ENCODE results near the gene SERGEF.

The SERGEF gene

DNA sequence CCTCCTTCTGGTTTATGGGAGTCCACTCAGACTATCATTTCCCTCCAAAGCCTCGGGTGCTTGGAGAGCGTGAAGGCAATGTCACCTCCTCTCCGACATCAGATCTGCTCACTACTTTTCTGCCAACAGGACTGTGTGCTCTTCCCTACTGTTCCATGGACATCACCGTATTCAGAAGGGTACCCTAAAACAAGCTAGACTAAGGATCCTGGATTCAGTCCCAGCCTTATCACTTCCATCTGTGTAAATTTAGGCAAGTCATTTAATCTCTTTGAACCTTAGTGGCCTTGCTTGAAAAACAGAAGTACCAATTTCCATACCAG, 200.0 kb downstream of the SERGEF start:
- TF ChIP-seq CTCF (IDR thresholded peaks at IDR 0.05; ENCODE audit: insufficient read depth, low read length, missing control alignments), result no peak
- no peak overlapping the region for H3K4me3 ChIP-seq (ENCODE audit: low read depth, low read length)
- DNase-seq (ENCODE audit: low read depth, low spot score), result no peak
- ChIA-PET POLR2A (no interaction called here), CTCF (interaction anchor here (0.9 to 1.9 kb wide), 2 partner anchors 15 to 82 kb away, joined by 3 to 6 read pairs; no protein-coding TSS in a partner anchor)

DNA sequence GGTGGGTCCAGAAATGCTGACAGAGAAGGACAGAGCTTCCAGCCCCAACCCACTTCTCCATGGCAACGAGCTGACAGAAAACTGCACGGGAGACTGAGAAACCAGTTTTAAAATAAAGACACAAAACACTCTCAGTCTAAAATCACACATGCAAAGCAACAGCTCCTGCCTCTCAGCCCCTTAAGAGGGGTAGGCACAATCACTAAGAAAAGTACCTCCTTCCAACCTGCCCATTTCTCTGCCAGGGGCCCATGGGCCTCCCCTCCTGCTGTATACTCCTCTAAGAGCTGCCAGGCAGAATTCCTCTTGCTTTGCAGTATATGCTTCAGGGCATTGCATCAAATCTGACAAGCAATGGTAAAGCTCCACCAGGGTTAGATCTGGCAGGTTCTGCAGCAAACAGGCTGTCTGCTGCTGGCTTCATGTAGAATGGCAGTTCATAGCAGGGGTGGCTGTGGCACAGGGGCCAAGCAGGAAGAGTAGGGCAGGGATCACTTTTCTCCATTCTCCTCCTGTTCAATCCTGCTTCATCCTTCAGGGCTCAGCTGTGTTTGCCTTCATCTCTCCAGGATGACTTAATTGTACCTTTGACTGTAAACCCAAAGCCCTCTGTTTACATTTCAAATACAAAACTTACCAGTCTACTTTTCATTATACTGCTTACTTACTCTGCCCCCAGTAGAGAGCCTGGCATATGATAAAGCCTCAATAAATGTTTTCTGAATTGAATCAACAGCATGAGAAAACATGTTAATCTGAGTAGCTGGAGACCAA, 200.6 kb downstream of the SERGEF start:
- no peak overlapping the region for H3K4me3 ChIP-seq (ENCODE audit: low read depth, low read length)
- CTCF ChIA-PET, result interaction anchor here (1.9 kb wide), 1 partner anchor 81 kb away, joined by 6 read pairs; no protein-coding TSS in a partner anchor
- POLR2A ChIA-PET, result no interaction called here
- TF ChIP-seq CTCF (IDR thresholded peaks at IDR 0.05; ENCODE audit: insufficient read depth, low read length, missing control alignments), result no peak
- no peak for DNase-seq (ENCODE audit: low read depth, low spot score)

- no peak for DNase-seq (ENCODE audit: low read depth, low spot score)
- no peak overlapping the region for H3K4me3 ChIP-seq (ENCODE audit: low read depth, low read length)
- CTCF ChIA-PET, result no interaction called here
Measured at GRCh38 chr11:17811352-17811751, 201.5 kb downstream of the SERGEF start.

GRCh38 chr11:17810746-17811145, 202.1 kb downstream of the SERGEF start:
- no peak for DNase-seq (ENCODE audit: low read depth, low spot score)
- ChIA-PET CTCF (no interaction called here), POLR2A (no interaction called here)
- no peak overlapping the region for H3K4me3 ChIP-seq (ENCODE audit: low read depth, low read length)
- no peak for TF ChIP-seq CTCF (IDR thresholded peaks at IDR 0.05; ENCODE audit: insufficient read depth, low read length, missing control alignments)

More at GRCh38 chr11:17811352-17811751, 201.5 kb downstream of the SERGEF start:
- POLR2A ChIA-PET, result no interaction called here
- TF ChIP-seq CTCF (IDR thresholded peaks at IDR 0.05; ENCODE audit: insufficient read depth, low read length, missing control alignments), result no peak

DNA sequence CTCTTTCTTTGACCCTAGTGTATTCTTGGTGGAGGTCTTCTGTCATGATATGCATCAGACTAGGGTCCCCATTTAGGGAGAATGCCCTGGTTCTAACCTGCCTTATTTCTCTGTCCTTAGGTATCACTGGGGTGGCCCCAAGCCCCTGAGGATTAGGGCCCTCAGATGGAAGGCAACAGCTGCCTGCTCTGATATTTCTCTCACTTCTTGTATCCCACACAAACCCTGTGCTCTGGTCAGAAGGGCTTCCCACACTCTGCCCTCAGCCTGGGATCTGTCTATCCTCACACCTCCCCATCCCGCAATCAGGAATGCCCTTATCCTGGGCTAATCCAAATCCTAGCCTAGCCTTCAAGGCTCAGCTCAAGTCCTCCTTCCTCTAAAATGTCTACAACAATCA, 202.8 kb downstream of the SERGEF start:
- no peak for TF ChIP-seq CTCF (IDR thresholded peaks at IDR 0.05; ENCODE audit: insufficient read depth, low read length, missing control alignments)
- no peak for DNase-seq (ENCODE audit: low read depth, low spot score)
- CTCF ChIA-PET, result no interaction called here
- POLR2A ChIA-PET, result no interaction called here
- H3K4me3 ChIP-seq (ENCODE audit: low read depth, low read length), result no peak overlapping the region

GRCh38 chr11:17807034-17807433, 205.8 kb downstream of the SERGEF start:
- no peak for DNase-seq (ENCODE audit: low read depth, low spot score)
- H3K4me3 ChIP-seq (ENCODE audit: low read depth, low read length), result no peak overlapping the region
- CTCF ChIA-PET, result no interaction called here
- POLR2A ChIA-PET, result no interaction called here
- TF ChIP-seq CTCF (IDR thresholded peaks at IDR 0.05; ENCODE audit: insufficient read depth, low read length, missing control alignments), result no peak

All from AG04449 (cell line).